Neural progenitor cell (in vitro differentiated cells): Measurements from ENCODE around the gene VWA8. TPM values are rescaled to one million over a fixed set of nuclear protein-coding genes. Genes with fewer than 3 reads are reported as not detected.

Experiments
- DNase-seq: peaks from one replicate; pipeline ENCODE4 v3.0.0-alpha.2; 2016; ENCODE audit warnings: low spot score
- H2AFZ ChIP-seq: fragments of 200-600 bp; sonication (generic); replicated peaks from 2 replicates; pipeline ENCODE4 v1.6.1; 2016; ENCODE audit warnings: antibody characterized with exemption
- H3F3A ChIP-seq: fragments of 200-600 bp; sonication (generic); 2 replicates; pipeline ENCODE4 v1.6.1; 2016; ENCODE audit warnings: antibody characterized with exemption, low read depth
- H3K27ac ChIP-seq: fragments of 200-600 bp; sonication (generic); 2 replicates; pipeline ENCODE4 v1.5.1; 2016; ENCODE audit warnings: mild to moderate bottlenecking
- H3K27me3 ChIP-seq: fragments of 200-600 bp; sonication (generic); 2 replicates; pipeline ENCODE4 v1.6.1; 2016; ENCODE audit warnings: mild to moderate bottlenecking, moderate library complexity
- H3K36me3 ChIP-seq: fragments of 200-600 bp; sonication (generic); 2 replicates; pipeline ENCODE4 v1.5.1; 2016
- H3K4me1 ChIP-seq: fragments of 200-600 bp; sonication (generic); 2 replicates; pipeline ENCODE4 v1.6.1; 2016; ENCODE audit warnings: mixed run types
- H3K4me2 ChIP-seq: fragments of 200-600 bp; sonication (generic); 2 replicates; pipeline ENCODE4 v1.6.1; 2016
- H3K4me3 ChIP-seq: fragments of 200-600 bp; sonication (generic); 2 replicates; pipeline ENCODE4 v1.5.1; 2016
- H3K79me2 ChIP-seq: fragments of 200-600 bp; sonication (generic); 2 replicates; pipeline ENCODE4 v1.6.1; 2016; ENCODE audit warnings: low read depth
- H3K9ac ChIP-seq: fragments of 200-600 bp; sonication (generic); 2 replicates; pipeline ENCODE4 v1.6.1; 2016
- H3K9me3 ChIP-seq: fragments of 200-600 bp; sonication (generic); 2 replicates; pipeline ENCODE4 v1.5.1; 2016; ENCODE audit warnings: low read depth
- H4K20me1 ChIP-seq: fragments of 200-600 bp; sonication (generic); 2 replicates; pipeline ENCODE4 v1.6.1; 2016; ENCODE audit warnings: low read depth
- H3K27ac Mint-ChIP-seq: 3 replicates; pipeline ENCODE4 v1.8.0; 2021; ENCODE audit warnings: mixed read lengths
- H3K27me3 Mint-ChIP-seq: 2 replicates; pipeline ENCODE4 v1.8.0; 2022; ENCODE audit warnings: low read depth, mild to moderate bottlenecking, inconsistent platforms, moderate library complexity, mixed read lengths; ENCODE audit not compliant: insufficient read depth
- H3K36me3 Mint-ChIP-seq: 3 replicates; pipeline ENCODE4 v1.8.0; 2021; ENCODE audit warnings: mixed read lengths
- H3K4me1 Mint-ChIP-seq: 3 replicates; pipeline ENCODE4 v1.8.0; 2021; ENCODE audit warnings: mixed read lengths
- H3K4me3 Mint-ChIP-seq: 3 replicates; pipeline ENCODE4 v1.8.0; 2021; ENCODE audit warnings: mild to moderate bottlenecking, moderate library complexity, mixed read lengths
- H3K9me3 Mint-ChIP-seq: 3 replicates; pipeline ENCODE4 v1.8.0; 2020; ENCODE audit warnings: mixed read lengths
- EZH2 ChIP-seq: fragments of 200-600 bp; sonication (generic); IDR thresholded peaks from 2 replicates; pipeline ENCODE4 v1.6.1; 2017; ENCODE audit warnings: antibody characterized with exemption, mild to moderate bottlenecking, moderate library complexity
- EZH2phosphoT487 ChIP-seq: fragments of 200-600 bp; sonication (generic); IDR thresholded peaks from 2 replicates; pipeline ENCODE4 v1.6.1; 2017; ENCODE audit warnings: antibody characterized with exemption
- total RNA-seq: library from RNA; depleted of rRNA; stranded (reverse); fragments of >200 nt; gene quantifications from 2 replicates; pipeline ENCODE4 v1.2.3, GENCODE V29; 2015; ENCODE audit warnings: low replicate concordance
- TF ChIP-seq, protein P1 (sequence below): fragments of 200-600 bp; sonication (generic); IDR thresholded peaks from 2 replicates; pipeline ENCODE4 v1.5.1; 2017; ENCODE audit warnings: antibody characterized with exemption, mild to moderate bottlenecking

The VWA8 gene
- total RNA-seq, 1 donor from 2014 or later = 12.6 TPM

DNA sequence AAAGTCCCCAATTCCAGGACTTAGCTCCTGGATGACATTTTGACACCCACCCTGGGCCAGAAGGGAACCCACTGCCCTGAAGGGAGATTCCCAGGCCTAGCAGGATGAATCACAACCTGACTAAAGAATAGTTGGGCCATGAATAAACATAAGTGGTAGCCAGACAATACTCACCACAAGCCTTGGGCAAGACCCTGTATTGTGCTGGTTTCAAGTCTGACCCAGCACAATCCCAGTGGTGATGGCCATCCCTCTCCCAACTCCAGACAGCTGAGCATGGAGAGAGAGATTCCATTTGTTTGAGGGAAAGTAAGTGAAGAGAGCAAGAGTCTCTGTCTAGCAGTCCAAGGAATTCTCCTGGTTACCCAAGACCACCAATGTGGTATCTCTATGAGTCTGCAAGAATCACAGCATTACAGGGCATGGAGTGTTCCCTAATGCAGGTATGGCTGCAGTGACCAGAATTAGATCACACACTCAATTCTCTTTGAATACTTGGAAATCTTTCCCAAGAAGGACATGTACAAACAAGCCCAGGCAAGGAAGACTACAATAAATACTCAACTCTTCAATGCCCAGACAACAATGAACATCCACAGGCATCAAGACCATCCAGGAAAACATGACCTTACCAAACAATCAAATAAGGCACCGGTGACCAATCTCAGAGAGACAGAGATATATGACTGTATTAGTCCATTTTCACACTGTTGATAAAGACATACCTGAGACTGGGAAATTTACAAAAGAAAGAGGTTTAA, 158.0 kb downstream of the VWA8 start:
- H3K36me3 Mint-ChIP-seq = peaks cover 27% of the 10 kb centered on the region
- no peaks in the 10 kb centered on the region for H3K4me1 Mint-ChIP-seq
- no peak overlapping the region for H3K27ac Mint-ChIP-seq
- Histone ChIP-seq H3K79me2 (no peaks in the 10 kb centered on the region), H3K4me2 (no peak overlapping the region), H3K9ac (no peak overlapping the region), H2AFZ (no peak overlapping the region), H3K27me3 (no peaks in the 10 kb centered on the region), H3K27ac (no peak overlapping the region), H3K4me3 (no peak overlapping the region), H3F3A (no peaks in the 10 kb centered on the region), H3K9me3 (no peaks in the 10 kb centered on the region), H3K4me1 (no peaks in the 10 kb centered on the region), H4K20me1 (no peaks in the 10 kb centered on the region), H3K36me3 (no peaks in the 10 kb centered on the region)
- no peak overlapping the region for H3K4me3 Mint-ChIP-seq
- TF ChIP-seq EZH2phosphoT487 (no peak), EZH2 (no peak)
- TF ChIP-seq, protein P1, sequence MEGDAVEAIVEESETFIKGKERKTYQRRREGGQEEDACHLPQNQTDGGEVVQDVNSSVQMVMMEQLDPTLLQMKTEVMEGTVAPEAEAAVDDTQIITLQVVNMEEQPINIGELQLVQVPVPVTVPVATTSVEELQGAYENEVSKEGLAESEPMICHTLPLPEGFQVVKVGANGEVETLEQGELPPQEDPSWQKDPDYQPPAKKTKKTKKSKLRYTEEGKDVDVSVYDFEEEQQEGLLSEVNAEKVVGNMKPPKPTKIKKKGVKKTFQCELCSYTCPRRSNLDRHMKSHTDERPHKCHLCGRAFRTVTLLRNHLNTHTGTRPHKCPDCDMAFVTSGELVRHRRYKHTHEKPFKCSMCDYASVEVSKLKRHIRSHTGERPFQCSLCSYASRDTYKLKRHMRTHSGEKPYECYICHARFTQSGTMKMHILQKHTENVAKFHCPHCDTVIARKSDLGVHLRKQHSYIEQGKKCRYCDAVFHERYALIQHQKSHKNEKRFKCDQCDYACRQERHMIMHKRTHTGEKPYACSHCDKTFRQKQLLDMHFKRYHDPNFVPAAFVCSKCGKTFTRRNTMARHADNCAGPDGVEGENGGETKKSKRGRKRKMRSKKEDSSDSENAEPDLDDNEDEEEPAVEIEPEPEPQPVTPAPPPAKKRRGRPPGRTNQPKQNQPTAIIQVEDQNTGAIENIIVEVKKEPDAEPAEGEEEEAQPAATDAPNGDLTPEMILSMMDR = no peak
- peaks cover 6% of the 10 kb centered on the region for H3K9me3 Mint-ChIP-seq
- DNase-seq = no peak
- H3K27me3 Mint-ChIP-seq = no peaks in the 10 kb centered on the region

DNA sequence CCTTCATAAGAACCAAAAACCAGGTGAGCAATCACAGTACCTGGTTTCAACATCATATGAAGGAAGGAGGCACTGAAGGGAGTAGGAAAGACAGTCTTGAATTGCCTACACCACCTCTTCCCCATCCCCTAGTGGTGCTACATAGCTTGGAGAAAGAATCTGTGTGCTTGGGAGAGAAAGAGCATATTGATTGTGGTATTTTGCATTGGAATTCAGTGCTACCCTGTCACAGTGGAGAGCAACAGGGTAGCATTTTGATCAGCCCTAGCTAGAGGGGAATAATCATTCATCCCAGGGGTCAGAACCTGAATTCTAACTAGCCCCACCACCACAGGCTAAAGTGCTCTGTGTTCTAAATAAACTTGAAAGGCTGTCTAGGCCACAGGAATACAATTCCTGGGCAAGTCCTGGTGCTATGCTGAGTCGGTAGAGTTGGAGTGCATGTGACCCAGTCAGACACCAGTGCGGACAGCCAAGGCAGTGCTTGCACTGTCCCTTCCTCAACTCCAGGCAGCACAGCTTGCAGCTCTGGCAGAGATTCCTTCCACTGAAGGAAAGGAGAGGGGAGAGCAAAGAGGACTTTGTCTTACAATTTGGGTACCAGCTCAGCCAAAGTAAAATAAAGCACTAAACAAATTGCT, 158.7 kb downstream of the VWA8 start:
- no peak for DNase-seq
- Histone ChIP-seq H3K4me2 (no peak overlapping the region), H3K9me3 (no peaks in the 10 kb centered on the region), H3K27me3 (no peaks in the 10 kb centered on the region), H3K9ac (no peak overlapping the region), H3K4me3 (no peak overlapping the region), H3K4me1 (no peaks in the 10 kb centered on the region), H2AFZ (no peak overlapping the region), H3F3A (no peaks in the 10 kb centered on the region), H4K20me1 (no peaks in the 10 kb centered on the region), H3K79me2 (no peaks in the 10 kb centered on the region), H3K27ac (no peak overlapping the region), H3K36me3 (no peaks in the 10 kb centered on the region)
- no peak overlapping the region for H3K27ac Mint-ChIP-seq
- H3K4me3 Mint-ChIP-seq = no peak overlapping the region
- peaks cover 26% of the 10 kb centered on the region for H3K36me3 Mint-ChIP-seq
- H3K4me1 Mint-ChIP-seq = no peaks in the 10 kb centered on the region
- TF ChIP-seq, protein P1 = no peak
- TF ChIP-seq EZH2phosphoT487 = no peak
- no peaks in the 10 kb centered on the region for H3K27me3 Mint-ChIP-seq
- H3K9me3 Mint-ChIP-seq = peaks cover 6% of the 10 kb centered on the region

DNA sequence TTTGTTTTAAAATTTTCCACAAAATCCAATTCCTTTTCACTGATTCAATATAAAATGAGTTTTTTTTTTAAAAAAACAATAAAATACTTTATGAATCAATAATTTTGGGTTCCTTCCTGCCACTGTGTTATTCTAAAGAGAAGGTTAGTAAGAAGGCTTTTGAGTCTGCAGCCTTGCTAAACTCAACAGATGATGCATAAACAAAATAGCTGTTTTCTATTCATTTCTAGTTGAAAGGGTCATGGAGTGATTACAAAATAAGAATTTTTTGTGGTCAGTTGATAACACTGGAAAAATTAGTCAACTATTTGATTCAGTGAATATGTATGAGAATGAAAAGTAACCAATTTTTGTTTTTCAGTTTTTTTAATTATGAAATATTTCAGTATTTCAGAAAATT, 169.9 kb downstream of the VWA8 start:
- no peak overlapping the region for H3K4me2 ChIP-seq
- H4K20me1 ChIP-seq = no peaks in the 10 kb centered on the region
- Mint-ChIP-seq H3K4me1 (no peaks in the 10 kb centered on the region), H3K4me3 (no peak overlapping the region), H3K9me3 (no peaks in the 10 kb centered on the region), H3K27ac (no peak overlapping the region), H3K27me3 (no peaks in the 10 kb centered on the region), H3K36me3 (peaks cover 5% of the 10 kb centered on the region)
- H3K9ac ChIP-seq = no peak overlapping the region
- H3K4me1 ChIP-seq = peaks cover 6% of the 10 kb centered on the region
- TF ChIP-seq EZH2phosphoT487 = no peak
- no peaks in the 10 kb centered on the region for H3K27me3 ChIP-seq
- no peaks in the 10 kb centered on the region for H3K9me3 ChIP-seq
- H3F3A ChIP-seq = peaks cover 4% of the 10 kb centered on the region
- H2AFZ ChIP-seq = no peak overlapping the region
- no peaks in the 10 kb centered on the region for H3K79me2 ChIP-seq
- no peak for DNase-seq
- no peaks in the 10 kb centered on the region for H3K36me3 ChIP-seq
- H3K27ac ChIP-seq = no peak overlapping the region
- H3K4me3 ChIP-seq = no peak overlapping the region

DNA sequence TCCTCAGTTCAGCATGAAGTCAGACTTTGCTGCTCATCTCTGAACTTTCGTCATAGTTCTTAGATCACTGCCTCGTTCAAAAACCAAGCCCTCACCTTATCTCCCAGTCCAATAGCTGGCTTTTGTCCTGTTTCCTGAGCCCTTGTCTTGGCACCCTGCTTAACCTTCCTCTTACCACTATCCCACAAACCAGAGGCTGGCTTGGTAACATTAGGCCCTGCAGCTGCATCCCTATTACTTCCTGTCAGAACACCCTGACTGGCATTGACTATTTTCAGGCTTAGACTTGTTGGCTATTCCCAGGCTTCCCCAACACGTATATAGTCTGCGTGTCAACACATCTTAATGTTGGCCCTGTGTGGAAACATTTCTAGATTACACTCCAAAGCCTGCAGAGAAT, 172.4 kb downstream of the VWA8 start:
- Mint-ChIP-seq H3K4me3 (no peak overlapping the region), H3K4me1 (no peaks in the 10 kb centered on the region), H3K27me3 (no peaks in the 10 kb centered on the region), H3K36me3 (no peaks in the 10 kb centered on the region), H3K27ac (no peak overlapping the region), H3K9me3 (no peaks in the 10 kb centered on the region)
- no peak overlapping the region for H3K27ac ChIP-seq
- no peak overlapping the region for H2AFZ ChIP-seq
- no peaks in the 10 kb centered on the region for H4K20me1 ChIP-seq
- no peak overlapping the region for H3K4me2 ChIP-seq
- no peak overlapping the region for H3K4me3 ChIP-seq
- H3K9ac ChIP-seq = no peak overlapping the region
- H3K27me3 ChIP-seq = no peaks in the 10 kb centered on the region
- H3K4me1 ChIP-seq = no peaks in the 10 kb centered on the region
- no peaks in the 10 kb centered on the region for H3K9me3 ChIP-seq
- TF ChIP-seq, protein P1 = no peak
- TF ChIP-seq EZH2 (no peak), EZH2phosphoT487 (no peak)
- peaks cover 4% of the 10 kb centered on the region for H3F3A ChIP-seq
- H3K36me3 ChIP-seq = no peaks in the 10 kb centered on the region
- DNase-seq = no peak
- H3K79me2 ChIP-seq = no peaks in the 10 kb centered on the region
